AG04450 (cell line): ENCODE results near the gene FBXL15. TPM values are rescaled to one million over a fixed set of nuclear protein-coding genes. Genes with fewer than 3 reads are reported as not detected.

Experiments used
- CTCF ChIA-PET: fragments of 300-600, 350-600 bp; formaldehyde crosslinking; extraction: SDS; loops from one replicate; lab custom pipeline; 2022; ENCODE audit warnings: antibody characterized with exemption, inconsistent platforms; lab: Charles Lee
- POLR2A ChIA-PET: fragments of 350-600 bp; formaldehyde crosslinking; extraction: SDS; loops from one replicate; lab custom pipeline; 2021; ENCODE audit warnings: antibody characterized with exemption, inconsistent platforms; lab: Yijun Ruan, JAX
- DNase-seq: peaks from one replicate; pipeline ENCODE4 v3.0.0-alpha.2; 2011; ENCODE audit warnings: low read depth, low spot score
- H3K27ac ChIP-seq: one replicate; pipeline ENCODE4 v1.5.1; 2012; ENCODE audit warnings: low read depth, low read length, control low read depth
- H3K27me3 ChIP-seq: one replicate; pipeline ENCODE4 v1.6.0; 2012; ENCODE audit warnings: low read length; ENCODE audit not compliant: control insufficient read depth, insufficient read depth
- H3K4me3 ChIP-seq: 2 replicates; pipeline ENCODE4 v1.5.1; 2011; ENCODE audit warnings: mild to moderate bottlenecking, low read depth, low read length, control low read depth
- H3K9me3 ChIP-seq: 2 replicates; pipeline ENCODE4 v1.5.1; 2012; ENCODE audit warnings: low read length; ENCODE audit not compliant: control insufficient read depth, insufficient read depth
- polyA plus RNA-seq: library from polyadenylated mRNA; depleted of rRNA; stranded (reverse); fragments of >200 nt; gene quantifications from 2 replicates; pipeline ENCODE4 v1.2.3, GENCODE V29; 2011
- TF ChIP-seq, protein P1 (sequence below): IDR thresholded peaks from 2 replicates; pipeline ENCODE4 v1.5.1; 2011; ENCODE audit warnings: low read depth, low read length, control low read depth, inconsistent platforms

The FBXL15 gene
- polyA plus RNA-seq, 1 experiment: 2.7 TPM

DNA sequence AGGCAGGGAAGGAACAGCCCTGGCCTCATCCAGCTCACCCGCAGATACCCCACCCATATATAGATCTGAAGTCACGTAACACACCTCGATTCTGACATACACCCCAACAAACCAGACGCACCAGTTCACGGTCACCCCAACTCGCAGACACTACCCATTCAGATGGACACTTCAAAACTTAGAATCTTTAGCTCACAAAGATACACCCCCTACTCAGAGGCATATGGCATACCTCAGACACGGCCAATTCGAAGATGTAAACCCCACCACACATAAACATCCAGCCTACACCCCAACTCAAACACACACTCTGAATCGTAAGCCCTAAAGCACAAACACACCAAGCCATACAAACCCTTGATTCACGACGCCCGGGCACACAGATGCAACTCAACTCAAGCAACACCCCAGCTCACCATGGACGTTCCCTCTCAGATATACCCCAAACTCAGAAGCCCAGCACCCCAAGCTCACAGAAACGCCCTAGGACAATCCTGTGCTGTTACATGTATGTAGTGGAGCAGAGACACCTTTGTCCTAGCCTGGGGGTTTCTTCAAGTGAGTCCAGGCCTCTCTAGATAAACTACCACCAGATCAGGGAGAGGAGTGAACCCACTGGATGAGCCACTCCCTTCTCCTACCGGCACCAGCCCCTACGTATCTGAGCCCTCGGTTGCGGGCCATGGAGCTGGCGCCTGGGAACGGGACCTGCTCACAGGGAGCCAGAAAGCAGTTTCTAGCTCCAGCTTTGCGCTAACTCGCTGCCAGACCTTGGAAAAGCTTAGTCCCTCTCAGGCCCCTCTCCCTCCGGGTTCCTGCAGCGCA is 10.8 kb upstream of the FBXL15 start:
- Histone ChIP-seq H3K4me3 (peak overlapping the region; percentile 59), H3K27ac (peak overlapping the region; percentile 47)
- DNase-seq: no peak

DNA sequence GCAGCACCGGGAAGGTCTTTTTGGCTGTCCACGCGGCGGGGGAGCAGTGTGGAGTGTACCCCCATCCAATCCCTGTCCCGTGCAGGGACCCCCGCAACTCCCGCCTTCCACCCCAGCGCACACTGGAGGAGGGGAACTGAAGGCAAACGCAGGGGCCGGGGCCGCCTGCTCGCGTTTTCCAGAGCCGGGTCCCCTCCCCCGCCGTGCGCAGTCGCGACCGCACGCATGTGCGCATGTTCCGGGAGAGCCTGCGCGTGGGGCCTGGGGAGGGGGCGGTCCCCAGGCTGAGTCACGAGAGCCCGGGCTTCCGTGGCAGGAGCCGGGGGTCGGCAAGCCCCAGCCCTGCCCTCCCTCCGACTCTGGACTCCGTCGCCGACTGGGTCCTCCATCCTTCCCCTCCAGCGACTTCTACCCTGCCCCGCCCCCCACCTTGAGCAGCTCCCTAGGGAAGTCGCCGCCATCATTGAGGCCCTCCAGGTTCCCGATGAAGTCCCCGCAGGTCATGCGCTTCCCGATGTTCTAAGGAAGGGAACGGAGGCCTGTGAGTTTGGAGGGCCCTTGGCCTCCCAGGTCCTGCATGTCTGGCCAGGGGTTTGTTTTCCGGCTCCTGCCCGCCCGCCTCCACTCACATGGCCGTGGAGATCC is 10.1 kb upstream of the FBXL15 start:
- TF ChIP-seq, protein P1, sequence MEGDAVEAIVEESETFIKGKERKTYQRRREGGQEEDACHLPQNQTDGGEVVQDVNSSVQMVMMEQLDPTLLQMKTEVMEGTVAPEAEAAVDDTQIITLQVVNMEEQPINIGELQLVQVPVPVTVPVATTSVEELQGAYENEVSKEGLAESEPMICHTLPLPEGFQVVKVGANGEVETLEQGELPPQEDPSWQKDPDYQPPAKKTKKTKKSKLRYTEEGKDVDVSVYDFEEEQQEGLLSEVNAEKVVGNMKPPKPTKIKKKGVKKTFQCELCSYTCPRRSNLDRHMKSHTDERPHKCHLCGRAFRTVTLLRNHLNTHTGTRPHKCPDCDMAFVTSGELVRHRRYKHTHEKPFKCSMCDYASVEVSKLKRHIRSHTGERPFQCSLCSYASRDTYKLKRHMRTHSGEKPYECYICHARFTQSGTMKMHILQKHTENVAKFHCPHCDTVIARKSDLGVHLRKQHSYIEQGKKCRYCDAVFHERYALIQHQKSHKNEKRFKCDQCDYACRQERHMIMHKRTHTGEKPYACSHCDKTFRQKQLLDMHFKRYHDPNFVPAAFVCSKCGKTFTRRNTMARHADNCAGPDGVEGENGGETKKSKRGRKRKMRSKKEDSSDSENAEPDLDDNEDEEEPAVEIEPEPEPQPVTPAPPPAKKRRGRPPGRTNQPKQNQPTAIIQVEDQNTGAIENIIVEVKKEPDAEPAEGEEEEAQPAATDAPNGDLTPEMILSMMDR: no peak
- POLR2A ChIA-PET: interaction anchor here (0.6 kb wide), 1 partner anchor 35 kb away, joined by 4 read pairs; no protein-coding TSS in a partner anchor
- Histone ChIP-seq H3K27me3 (peaks cover 45% of the 10 kb centered on the region), H3K4me3 (peak overlapping the region; percentile 59), H3K27ac (peak overlapping the region; percentile 47), H3K9me3 (no peaks in the 10 kb centered on the region; the same call in 1 of the 2 replicates)
- CTCF ChIA-PET: interaction anchor here (1.2 to 3.3 kb wide), 3 partner anchors 11 to 17 kb away, joined by 5 to 20 read pairs (median 12); no protein-coding TSS in a partner anchor
- no peak for DNase-seq

More for the DNA sequence above, 10.8 kb upstream of the FBXL15 start:
- CTCF ChIA-PET: interaction anchor here (1.2 to 3.3 kb wide), 3 partner anchors 10 to 16 kb away, joined by 5 to 20 read pairs (median 12); no protein-coding TSS in a partner anchor
- Histone ChIP-seq H3K27me3 (peaks cover 37% of the 10 kb centered on the region), H3K9me3 (no peaks in the 10 kb centered on the region; the same call in 1 of the 2 replicates)
- TF ChIP-seq, protein P1: no peak
- POLR2A ChIA-PET: no interaction called here

DNA sequence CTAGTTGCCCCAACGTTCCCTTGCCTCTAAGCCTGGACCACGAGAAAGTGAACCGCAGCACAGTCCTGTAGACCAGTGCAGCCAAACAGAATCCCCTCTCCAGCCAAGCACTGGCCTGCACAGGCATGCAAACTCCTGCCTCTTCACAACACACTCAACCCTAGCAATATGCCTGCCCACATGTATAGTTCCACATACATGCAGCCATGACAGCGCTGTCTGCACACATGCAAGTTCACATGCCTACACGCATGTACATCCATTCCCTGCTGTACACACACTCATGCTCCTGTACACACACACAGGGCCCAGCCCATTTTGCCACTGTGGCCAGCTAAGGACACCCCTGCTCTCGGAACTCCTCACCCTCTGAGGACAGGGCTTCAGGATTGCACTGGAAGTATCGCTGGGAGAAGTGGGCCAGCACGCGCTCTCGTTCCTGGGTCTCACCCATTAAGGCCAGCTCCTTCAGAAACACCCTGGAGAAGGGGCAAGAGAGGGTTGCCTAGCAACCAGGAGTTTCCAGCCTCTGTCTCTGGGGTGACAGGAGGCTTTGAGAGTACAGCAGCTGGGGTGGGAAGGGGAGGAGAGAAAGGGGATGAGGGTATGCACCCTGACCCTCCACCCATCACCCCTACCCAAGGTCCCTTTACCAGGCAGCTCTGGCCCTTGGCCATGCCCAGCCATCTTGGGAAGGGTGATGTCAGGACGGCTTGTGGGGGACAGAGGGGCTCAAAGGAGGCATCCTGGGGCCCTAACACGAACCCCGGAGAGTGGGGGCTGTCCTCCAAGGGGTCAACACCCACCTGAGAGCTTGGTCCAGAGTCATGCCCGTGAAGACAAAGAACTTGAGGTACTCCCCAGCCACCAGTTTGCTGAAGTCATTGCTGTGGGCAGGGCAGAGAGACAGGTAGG is 9.0 kb upstream of the FBXL15 start:
- Histone ChIP-seq H3K4me3 (no peak overlapping the region), H3K27ac (no peak overlapping the region), H3K9me3 (no peaks in the 10 kb centered on the region; the same call in 1 of the 2 replicates), H3K27me3 (peaks cover 53% of the 10 kb centered on the region)
- TF ChIP-seq, protein P1: no peak
- ChIA-PET CTCF (interaction anchor here (1.4 to 3.3 kb wide), 3 partner anchors 12 to 242 kb away, joined by 3 to 20 read pairs (median 12); no protein-coding TSS in a partner anchor), POLR2A (interaction anchor here (0.6 kb wide), 1 partner anchor 34 kb away, joined by 4 read pairs; no protein-coding TSS in a partner anchor)
- no peak for DNase-seq

DNA sequence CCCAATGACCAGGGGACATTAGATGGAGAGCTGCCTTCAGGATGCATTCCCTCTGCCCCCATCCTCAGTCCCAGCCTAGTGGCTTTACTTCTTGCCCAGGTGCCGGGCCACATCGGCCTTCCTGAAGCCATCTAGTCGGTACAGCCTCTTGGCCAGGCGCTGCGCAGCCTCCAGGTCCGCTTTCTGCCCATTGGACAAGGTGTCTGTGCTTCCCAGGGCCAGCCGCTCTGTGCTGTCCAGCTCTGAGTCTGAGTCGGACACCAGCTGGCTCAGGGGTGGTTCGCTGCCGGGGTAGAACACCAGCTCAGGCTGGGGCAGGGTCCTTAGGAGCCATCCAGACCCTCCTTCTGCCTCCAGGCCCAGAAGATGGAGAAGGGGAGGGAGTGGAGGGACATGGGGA is 8.3 kb upstream of the FBXL15 start:
- no peaks in the 10 kb centered on the region; the same call in 1 of the 2 replicates for H3K9me3 ChIP-seq
- no peak overlapping the region for H3K4me3 ChIP-seq
- ChIA-PET CTCF (interaction anchor here (1.4 to 3.3 kb wide), 2 partner anchors 12 to 243 kb away, joined by 3 to 20 read pairs; no protein-coding TSS in a partner anchor), POLR2A (no interaction called here)
- DNase-seq: no peak
- H3K27ac ChIP-seq: no peak overlapping the region
- H3K27me3 ChIP-seq: peaks cover 55% of the 10 kb centered on the region
- TF ChIP-seq, protein P1: no peak
